ENCODE results near the gene GRM7. TPM values are rescaled to one million over a fixed set of nuclear protein-coding genes. Genes with fewer than 3 reads are reported as not detected.

Gene GRM7
- total and polyA plus RNA-seq, 2 of the 4 experiments (the other 2 are of a cell fraction), result not detected

- ATAC-seq (ENCODE audit: low read depth), result no peak
- WGBS, 2 experiments (ENCODE audit: extremely low coverage in 2 of 2, insufficient read length in 1 of 2), result 67% methylated on average over 1 of the region's 3 CpGs; no CpG with 5 or more reads in 1 of the 2 experiments
- H3K79me1 ChIP-seq (ENCODE audit: low read depth in 1 of 2, low read length in 2 of 2), result no peaks in the 10 kb centered on the region
Measured at GRCh38 chr3:7025581-7026300, 164.8 kb downstream of the GRM7 start.

More at GRCh38 chr3:7025581-7026300, 164.8 kb downstream of the GRM7 start:
- no peak overlapping the region for H2BK20ac ChIP-seq (ENCODE audit: low read depth, low read length)
- no peak overlapping the region for H3K14ac ChIP-seq (replicated peaks; ENCODE audit: low read depth, low read length)
- CTCF ChIA-PET, result no interaction called here
- H3K18ac ChIP-seq (ENCODE audit: low read depth, low read length), result no peak overlapping the region
- H3K4me3 ChIP-seq (ENCODE audit: insufficient read depth, low read depth, low read length), result no peak overlapping the region
- TF ChIP-seq SMC3 (IDR thresholded peaks at IDR 0.05; ENCODE audit: low read depth, low read length), result no peak
- no peak for TF ChIP-seq NFE2L2 (IDR thresholded peaks at IDR 0.05; ENCODE audit: low read depth, low read length)
- TF ChIP-seq POLR2A (IDR thresholded peaks at IDR 0.05; ENCODE audit: low read depth, low read length), result no peak
- no peak for TF ChIP-seq USF2 (IDR thresholded peaks at IDR 0.05; ENCODE audit: low read depth, low read length)
- no peak for TF ChIP-seq RFX5 (IDR thresholded peaks at IDR 0.05; ENCODE audit: low read depth, low read length)
- no peak overlapping the region for H3K4ac ChIP-seq (ENCODE audit: low read depth, low read length)
- dilution Hi-C loops (cut with HindIII; ENCODE audit: low sequenced_read_pairs, unreplicated experiment), result no loop called here
- no peak overlapping the region for H2BK5ac ChIP-seq (ENCODE audit: low read depth, low read length, poor library complexity, severe bottlenecking)
- peaks cover 10% of the 10 kb centered on the region for H3K9me3 ChIP-seq (ENCODE audit: control insufficient read depth, insufficient read depth, low read length)
- H2AK5ac ChIP-seq (ENCODE audit: low read depth, low read length), result no peak overlapping the region
- H2BK15ac ChIP-seq (ENCODE audit: low read depth, low read length), result no peak overlapping the region
- H3K9me1 ChIP-seq (ENCODE audit: insufficient read depth, low read length), result no peaks in the 10 kb centered on the region
- H4K20me1 ChIP-seq (ENCODE audit: insufficient read depth, low read length), result no peaks in the 10 kb centered on the region
- H2AFZ ChIP-seq (replicated peaks; ENCODE audit: low read length, poor library complexity), result no peak overlapping the region
- in situ Hi-C loops (cut with MboI; ENCODE audit: low sequenced_read_pairs), result no loop called here
- no peak overlapping the region for H4K8ac ChIP-seq (ENCODE audit: low read depth in 2 of 2, low read length in 2 of 2)
- intact Hi-C loops (cut with micrococcal nuclease), result no loop called here
- H3K4me1 ChIP-seq (ENCODE audit: control insufficient read depth, insufficient read depth, low read length), result no peaks in the 10 kb centered on the region
- H3K56ac ChIP-seq (ENCODE audit: extremely low read depth, insufficient read depth, low read length), result no peak overlapping the region
- H4K91ac ChIP-seq (ENCODE audit: insufficient read depth, low read depth, low read length), result no peak overlapping the region
- BruUV-seq (replicated peaks), result no TSS peak
- POLR2A ChIA-PET (ENCODE audit: unreplicated experiment), result no interaction called here
- H2BK120ac ChIP-seq (ENCODE audit: low read depth, low read length), result no peak overlapping the region
- no peak overlapping the region for H2AK9ac ChIP-seq (replicated peaks; ENCODE audit: low read depth, low read length, poor library complexity)
- H3K36me3 ChIP-seq (ENCODE audit: control insufficient read depth, insufficient read depth, low read length), result no peaks in the 10 kb centered on the region
- H3K27me3 ChIP-seq (ENCODE audit: control insufficient read depth, insufficient read depth, low read length), result no peaks in the 10 kb centered on the region
- H3K27ac ChIP-seq (ENCODE audit: insufficient read depth, low read length), result no peak overlapping the region
- H3K4me2 ChIP-seq (ENCODE audit: low read depth, low read length), result no peak overlapping the region
- no peak overlapping the region for H3K23ac ChIP-seq (ENCODE audit: low read depth, low read length)
- no peak overlapping the region for H3K9ac ChIP-seq (ENCODE audit: low read depth, low read length)
- H4K5ac ChIP-seq (ENCODE audit: low read depth, low read length), result no peak overlapping the region
- DNase-seq, result no peak

Measured in IMR-90 (cell line).